Panc1 (cell line): ENCODE data around the gene PEPD. TPM values are rescaled to one million over a fixed set of nuclear protein-coding genes. Genes with fewer than 3 reads are reported as not detected.

ENCODE experiments used
- ATAC-seq: fragments of 200-7000 bp; cut with Tn5 transposase; 2 replicates; pipeline ENCODE4 v1.9.1; 2020; ENCODE audit warnings: mild to moderate bottlenecking, moderate library complexity
- BruUV-seq: library from RNA; stranded (reverse); fragments of 400-500 nt; replicated peaks from 2 replicates; lab custom pipeline; 2021; lab: Mats Ljungman, UMichigan
- CTCF ChIA-PET: fragments of 300-600 bp; sonication (Branson Sonifier 250); formaldehyde crosslinking; loops from one replicate; lab custom pipeline; 2022; ENCODE audit warnings: antibody characterized with exemption; lab: Charles Lee
- POLR2A ChIA-PET: fragments of 300-600 bp; sonication (Branson Sonifier 250); formaldehyde crosslinking; loops from one replicate; lab custom pipeline; 2022; ENCODE audit warnings: antibody characterized with exemption; lab: Charles Lee
- DNase-seq: peaks from one replicate; pipeline ENCODE4 v3.0.0-alpha.2; 2010; ENCODE audit warnings: low read depth, low spot score
- H3K27ac ChIP-seq: 2 replicates; pipeline ENCODE4 v1.5.1; 2011; ENCODE audit warnings: mild to moderate bottlenecking, low read length, inconsistent platforms
- H3K27me3 ChIP-seq: fragments of 200-500 bp; sonication (Bioruptor generic); 2 replicates; pipeline ENCODE4 v1.6.0; 2014; ENCODE audit warnings: low read length, inconsistent platforms; ENCODE audit not compliant: control insufficient read depth, insufficient read depth
- H3K36me3 ChIP-seq: fragments of 200-500 bp; sonication (Bioruptor generic); 2 replicates; pipeline ENCODE4 v1.5.1; 2014; ENCODE audit warnings: inconsistent platforms, mild to moderate bottlenecking, low read length, moderate library complexity; ENCODE audit not compliant: control insufficient read depth, insufficient read depth
- H3K4me1 ChIP-seq: 2 replicates; pipeline ENCODE4 v1.5.1; 2011; ENCODE audit warnings: inconsistent platforms, mild to moderate bottlenecking, low read length, moderate library complexity; ENCODE audit not compliant: control insufficient read depth, insufficient read depth
- H3K4me3 ChIP-seq, 2 experiments: 2 replicates each; pipeline ENCODE4 v1.5.1; 2011 to 2012; ENCODE audit warnings: low read depth in 2 of 2, low read length in 2 of 2, mild to moderate bottlenecking in 2 of 2, inconsistent platforms in 1 of 2, moderate library complexity in 1 of 2
- H3K9me3 ChIP-seq: fragments of 200-500 bp; sonication (Bioruptor generic); 2 replicates; pipeline ENCODE4 v1.5.1; 2014; ENCODE audit warnings: low read depth, mild to moderate bottlenecking, inconsistent platforms, low read length, moderate library complexity; ENCODE audit not compliant: control insufficient read depth, insufficient read depth
- CTCF ChIP-seq: fragments of 450-650 bp; IDR thresholded peaks from 2 replicates; pipeline ENCODE4 v1.5.1; 2017; ENCODE audit warnings: mild to moderate bottlenecking
- POLR2AphosphoS5 ChIP-seq: IDR thresholded peaks from 2 replicates; pipeline ENCODE4 v1.6.1; 2012; ENCODE audit warnings: mild to moderate bottlenecking, low read depth, low read length, moderate library complexity
- REST ChIP-seq, 2 experiments: IDR thresholded peaks; 2 replicates each; pipeline ENCODE4 v1.6.1; 2011 to 2012; ENCODE audit warnings: low read depth in 2 of 2, control low read depth in 1 of 2, low read length in 1 of 2, mild to moderate bottlenecking in 1 of 2, moderate library complexity in 1 of 2; ENCODE audit not compliant: insufficient read depth in 1 of 2
- SIN3A ChIP-seq: IDR thresholded peaks from 2 replicates; pipeline ENCODE4 v1.6.1; 2012; ENCODE audit warnings: low read depth, mild to moderate bottlenecking, low read length, moderate library complexity, borderline replicate concordance; ENCODE audit not compliant: insufficient read depth
- TCF7L2 ChIP-seq: IDR thresholded peaks from 2 replicates; pipeline ENCODE4 v1.6.1; 2011; ENCODE audit warnings: mild to moderate bottlenecking, low read depth, low read length, inconsistent platforms
- in situ Hi-C: cut with HindIII; loops from 2 replicates; pipeline ENCODE4 v1.10.0; 2016; ENCODE audit warnings: low sequenced_read_pairs, low pct_unique_long_range_greater_than_20kb
- intact Hi-C: fragments of 100-400 bp; cut with micrococcal nuclease; formaldehyde crosslinking; loops from one replicate; pipeline ENCODE4 v1.10.0; 2022; ENCODE audit not compliant: unreplicated experiment
- total RNA-seq: library from RNA; stranded (reverse); gene quantifications from one replicate; pipeline ENCODE4 v1.2.1, GENCODE V29; 2021; ENCODE audit not compliant: unreplicated experiment

Gene PEPD
- total RNA-seq, 1 experiment from 2014 or later, result 102 TPM

GRCh38 chr19:33477781-33478180 lies 43.8 kb downstream of the PEPD start:
- no peak for TF ChIP-seq POLR2AphosphoS5
- no peak for TF ChIP-seq REST (IDR thresholded peaks at IDR 0.05; ENCODE audit: insufficient read depth in 1 of 2, low read depth in 2 of 2, low read length in 1 of 2)
- no peaks in the 10 kb centered on the region for H3K36me3 ChIP-seq
- H3K4me1 ChIP-seq, result no peaks in the 10 kb centered on the region
- ChIA-PET POLR2A (no interaction called here), CTCF (no interaction called here)
- intact Hi-C loops, result no loop called here
- in situ Hi-C loops, result no loop called here
- no peaks in the 10 kb centered on the region for H3K27me3 ChIP-seq
- H3K4me3 ChIP-seq, result no peak overlapping the region
- no TSS peak for BruUV-seq
- no peak overlapping the region for H3K27ac ChIP-seq
- DNase-seq, result no peak
- no peaks in the 10 kb centered on the region; the same call in 1 of the 2 replicates for H3K9me3 ChIP-seq
- ATAC-seq, result no peak

- CTCF ChIA-PET, result no interaction called here
- no peak for ATAC-seq
- no peak for DNase-seq
These were observed 45.4 kb downstream of the PEPD start for GRCh38 chr19:33476151-33476707.

More at GRCh38 chr19:33476151-33476707, 45.4 kb downstream of the PEPD start:
- intact Hi-C loops, result no loop called here
- Histone ChIP-seq H3K27ac (no peak overlapping the region), H3K36me3 (no peaks in the 10 kb centered on the region), H3K4me3 (no peak overlapping the region), H3K9me3 (no peaks in the 10 kb centered on the region), H3K4me1 (no peaks in the 10 kb centered on the region), H3K27me3 (no peaks in the 10 kb centered on the region)
- no TSS peak for BruUV-seq
- TF ChIP-seq POLR2AphosphoS5 (no peak), SIN3A (no peak), TCF7L2 (no peak), REST (IDR thresholded peaks at IDR 0.05; ENCODE audit: insufficient read depth in 1 of 2, low read depth in 2 of 2, low read length in 1 of 2) (no peak), CTCF (no peak)
- POLR2A ChIA-PET, result no interaction called here
- in situ Hi-C loops, result no loop called here
